GM18858 (cell line): ENCODE measurements around the gene TYW1.
"Not testable (repeated sequence)": the region's sequence is repeated elsewhere in the genome, so short reads cannot be mapped to it uniquely, and the experiment has no call there.

ENCODE experiments used
- ATAC-seq: cut with Tn5 transposase; IDR thresholded peaks from one replicate; pipeline ENCODE4 v1.9.1; 2021; ENCODE audit not compliant: unreplicated experiment

TYW1 gene

GRCh38 chr7:67229018-67229417 is 232.4 kb downstream of the TYW1 start:
- ATAC-seq, result not testable (repeated sequence)

- ATAC-seq, result not testable (repeated sequence)
These were observed 233.4 kb downstream of the TYW1 start for GRCh38 chr7:67230029-67230428.

GRCh38 chr7:67233506-67233905 is 236.9 kb downstream of the TYW1 start:
- not testable (repeated sequence) for ATAC-seq

- not testable (repeated sequence) for ATAC-seq
These were observed 239.6 kb downstream of the TYW1 start for GRCh38 chr7:67236216-67236615.

- not testable (repeated sequence) for ATAC-seq
These were observed 246.2 kb downstream of the TYW1 start for GRCh38 chr7:67242871-67243270.

- not testable (repeated sequence) for ATAC-seq
These were observed 251.7 kb downstream of the TYW1 start for GRCh38 chr7:67248364-67248763.

- no peak for ATAC-seq
These were observed 255.4 kb downstream of the TYW1 start for GRCh38 chr7:67251986-67252558.

GRCh38 chr7:67255076-67255475 is 258.4 kb downstream of the TYW1 start:
- ATAC-seq, result not testable (repeated sequence)

GRCh38 chr7:67257779-67258178 is 261.1 kb downstream of the TYW1 start:
- not testable (repeated sequence) for ATAC-seq

GRCh38 chr7:67259363-67259762 is 262.7 kb downstream of the TYW1 start:
- not testable (repeated sequence) for ATAC-seq

- not testable (repeated sequence) for ATAC-seq
These were observed 263.5 kb downstream of the TYW1 start for GRCh38 chr7:67260166-67260586.

GRCh38 chr7:67264000-67264399 is 267.4 kb downstream of the TYW1 start:
- not testable (repeated sequence) for ATAC-seq

GRCh38 chr7:67266070-67266469 is 269.4 kb downstream of the TYW1 start:
- ATAC-seq, result not testable (repeated sequence)

- no peak for ATAC-seq
These were observed 271.3 kb downstream of the TYW1 start for GRCh38 chr7:67267914-67268313.

- not testable (repeated sequence) for ATAC-seq
These were observed 273.3 kb downstream of the TYW1 start for GRCh38 chr7:67269916-67270315.
